ENCODE results near the gene UPK3BL2.
"Not testable (repeated sequence)": the region's sequence is repeated elsewhere in the genome, so short reads cannot be mapped to it uniquely, and the experiment has no call there.

- TF ChIP-seq NFRKB (IDR thresholded peaks at IDR 0.05); BHLHE40 (IDR thresholded peaks at IDR 0.05; ENCODE audit: borderline replicate concordance); FOXM1 (IDR thresholded peaks at IDR 0.05; ENCODE audit: borderline replicate concordance): not testable (repeated sequence)
Measured at GRCh38 chr7:102592477-102593019, 49.1 kb upstream of the UPK3BL2 start.

Data from HEK293T (cell line).